Right kidney (tissue), 1 donor: ENCODE measurements around the gene RAD51D.
"Not testable (repeated sequence)": the region's sequence is repeated elsewhere in the genome, so short reads cannot be mapped to it uniquely, and the experiment has no call there.

Source experiments
- DNase-seq: peaks from one replicate; pipeline ENCODE4 v3.0.0-alpha.2; 2016

Gene RAD51D

GRCh38 chr17:35065880-35066279, 53.8 kb downstream of the RAD51D start:
- no peak for DNase-seq

- no peak for DNase-seq
Measured at GRCh38 chr17:35064516-35065215, 55.0 kb downstream of the RAD51D start.

- DNase-seq: peak; percentile 48
Measured at GRCh38 chr17:35063514-35064223, 56.0 kb downstream of the RAD51D start, which contains the start of gene RFFL. Gene RFFL (minus strand): TSS chr17:35063707. CDS start chr17:35026553, 37,154 bp downstream.

- no peak for DNase-seq
Measured at GRCh38 chr17:35062308-35062707, 57.4 kb downstream of the RAD51D start.

- DNase-seq: no peak
Measured at GRCh38 chr17:35057332-35057915, 62.2 kb downstream of the RAD51D start.

- DNase-seq: peak; percentile 6
Measured at GRCh38 chr17:35056013-35056412, 63.6 kb downstream of the RAD51D start.

- DNase-seq: no peak
Measured at GRCh38 chr17:35053204-35053603, 66.5 kb downstream of the RAD51D start.

GRCh38 chr17:35052780-35053179, 66.9 kb downstream of the RAD51D start:
- no peak for DNase-seq

- DNase-seq: no peak
Measured at GRCh38 chr17:35052241-35052610, 67.4 kb downstream of the RAD51D start.

GRCh38 chr17:35051579-35052240, 68.0 kb downstream of the RAD51D start:
- DNase-seq: no peak

GRCh38 chr17:35051183-35051578, 68.5 kb downstream of the RAD51D start:
- no peak for DNase-seq

GRCh38 chr17:35050170-35050569, 69.5 kb downstream of the RAD51D start:
- DNase-seq: no peak

- DNase-seq: no peak
Measured at GRCh38 chr17:35048685-35049379, 70.8 kb downstream of the RAD51D start.

GRCh38 chr17:35046740-35047283, 72.8 kb downstream of the RAD51D start:
- no peak for DNase-seq

GRCh38 chr17:35046245-35046644, 73.4 kb downstream of the RAD51D start:
- DNase-seq: no peak

GRCh38 chr17:35045458-35045979, 74.1 kb downstream of the RAD51D start:
- not testable (repeated sequence) for DNase-seq

GRCh38 chr17:35044181-35044580, 75.5 kb downstream of the RAD51D start:
- no peak for DNase-seq
